Measurements from ENCODE around the gene TIAM1.

DNA sequence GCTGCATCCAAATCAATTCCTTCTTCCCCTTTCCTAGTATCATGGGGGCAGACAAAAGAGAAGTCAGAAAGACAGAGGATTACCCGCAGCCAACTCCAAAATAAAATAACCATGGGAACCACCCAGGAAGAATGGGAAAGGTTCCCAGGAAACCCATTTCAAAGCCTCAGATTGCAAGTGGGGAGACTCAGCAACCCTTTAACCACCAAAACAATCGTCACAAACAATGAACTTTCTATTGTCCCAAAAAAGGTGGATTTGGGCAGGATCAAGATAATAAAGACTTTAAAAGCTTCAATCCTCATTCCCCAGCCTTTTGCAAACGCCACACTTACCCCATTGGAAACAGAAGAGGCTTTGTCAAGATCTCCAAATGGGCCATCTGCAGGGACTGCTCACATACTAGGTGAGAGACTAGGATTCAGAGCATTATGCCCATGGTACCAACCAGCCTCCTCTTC is 5.1 kb downstream of the TIAM1 start:
- no peak for TF ChIP-seq POLR2AphosphoS5 (IDR thresholded peaks at IDR 0.05; ENCODE audit: low read depth, low read length)
- TF ChIP-seq, protein P1, sequence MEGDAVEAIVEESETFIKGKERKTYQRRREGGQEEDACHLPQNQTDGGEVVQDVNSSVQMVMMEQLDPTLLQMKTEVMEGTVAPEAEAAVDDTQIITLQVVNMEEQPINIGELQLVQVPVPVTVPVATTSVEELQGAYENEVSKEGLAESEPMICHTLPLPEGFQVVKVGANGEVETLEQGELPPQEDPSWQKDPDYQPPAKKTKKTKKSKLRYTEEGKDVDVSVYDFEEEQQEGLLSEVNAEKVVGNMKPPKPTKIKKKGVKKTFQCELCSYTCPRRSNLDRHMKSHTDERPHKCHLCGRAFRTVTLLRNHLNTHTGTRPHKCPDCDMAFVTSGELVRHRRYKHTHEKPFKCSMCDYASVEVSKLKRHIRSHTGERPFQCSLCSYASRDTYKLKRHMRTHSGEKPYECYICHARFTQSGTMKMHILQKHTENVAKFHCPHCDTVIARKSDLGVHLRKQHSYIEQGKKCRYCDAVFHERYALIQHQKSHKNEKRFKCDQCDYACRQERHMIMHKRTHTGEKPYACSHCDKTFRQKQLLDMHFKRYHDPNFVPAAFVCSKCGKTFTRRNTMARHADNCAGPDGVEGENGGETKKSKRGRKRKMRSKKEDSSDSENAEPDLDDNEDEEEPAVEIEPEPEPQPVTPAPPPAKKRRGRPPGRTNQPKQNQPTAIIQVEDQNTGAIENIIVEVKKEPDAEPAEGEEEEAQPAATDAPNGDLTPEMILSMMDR (IDR thresholded peaks at IDR 0.05) = no peak
- TF ChIP-seq TCF7L2 (IDR thresholded peaks at IDR 0.05; ENCODE audit: low read depth, low read length) = no peak
